GM12878 (cell line): ENCODE measurements around the gene MORN4. TPM values are rescaled to one million over a fixed set of nuclear protein-coding genes. Genes with fewer than 3 reads are reported as not detected.

Experiments used
- ATAC-seq: fragments of 200-7000 bp; cut with Tn5 transposase; 3 replicates; pipeline ENCODE4 v1.9.1; 2020; ENCODE audit warnings: mild to moderate bottlenecking, moderate library complexity
- BruUV-seq: library from RNA; stranded (reverse); fragments of 400-500 nt; replicated peaks from 2 replicates; lab custom pipeline; 2021; lab: Mats Ljungman, UMichigan
- CTCF ChIA-PET: fragments of 300-600 bp; sonication (Branson Sonifier 250); formaldehyde crosslinking; extraction: SDS; loops from one replicate; lab custom pipeline; 2021; ENCODE audit warnings: inconsistent platforms; lab: Yijun Ruan, JAX
- POLR2A ChIA-PET: fragments of 350-600 bp; formaldehyde crosslinking; extraction: SDS; loops from one replicate; lab custom pipeline; 2021; ENCODE audit warnings: inconsistent platforms; lab: Charles Lee
- RAD21 ChIA-PET: fragments of 300-600 bp; sonication (Branson Sonifier 250); formaldehyde crosslinking; loops from one replicate; lab custom pipeline; 2023; ENCODE audit warnings: antibody characterized with exemption; ENCODE audit not compliant: unreplicated experiment; lab: Charles Lee
- SMC1A ChIA-PET: fragments of 300-600 bp; sonication (Branson Sonifier 250); formaldehyde crosslinking; loops from one replicate; lab custom pipeline; 2023; ENCODE audit not compliant: unreplicated experiment, uncharacterized antibody; lab: Charles Lee
- DNase-seq: peaks from one replicate; pipeline ENCODE4 v3.0.0-alpha.2; 2011; ENCODE audit warnings: low read depth, low spot score
- FAIRE-seq: peaks from 3 replicates; lab custom pipeline; 2011; peaks lifted over from hg19 to GRCh38; lab: Jason Lieb, UNC
- H2AFZ ChIP-seq: 2 replicates; pipeline ENCODE4 v1.6.0; 2011; ENCODE audit warnings: low read depth, low read length, control low read depth; ENCODE audit not compliant: control insufficient read depth
- H3K27ac ChIP-seq: 2 replicates; pipeline ENCODE4 v1.5.1; 2011; ENCODE audit warnings: control low read depth; ENCODE audit not compliant: control insufficient read depth, insufficient read depth
- H3K27me3 ChIP-seq, 2 experiments: replicated peaks in 1 of 2; 2 replicates each; pipeline versions ENCODE4 v1.6.0 to v1.6.1; 2011; ENCODE audit warnings: low read length in 1 of 2; ENCODE audit not compliant: control insufficient read depth in 2 of 2, insufficient read depth in 2 of 2
- H3K36me3 ChIP-seq, 2 experiments: 2 replicates each; pipeline ENCODE4 v1.5.1; 2011; ENCODE audit warnings: low read length in 1 of 2; ENCODE audit not compliant: control insufficient read depth in 2 of 2, insufficient read depth in 2 of 2
- H3K4me1 ChIP-seq: 2 replicates; pipeline ENCODE4 v1.6.1; 2011; ENCODE audit warnings: mild to moderate bottlenecking, low read length, moderate library complexity, mixed read lengths; ENCODE audit not compliant: control insufficient read depth, insufficient read depth
- H3K4me2 ChIP-seq: 2 replicates; pipeline ENCODE4 v1.6.0; 2011; ENCODE audit warnings: control low read depth; ENCODE audit not compliant: control insufficient read depth, insufficient read depth
- H3K4me3 ChIP-seq: fragments of 200-600 bp; sonication (generic); 2 replicates; pipeline ENCODE4 v1.5.1; 2016
- H3K79me2 ChIP-seq: 2 replicates; pipeline ENCODE4 v1.6.0; 2011; ENCODE audit warnings: low read length; ENCODE audit not compliant: control insufficient read depth, insufficient read depth
- H3K9ac ChIP-seq: 2 replicates; pipeline ENCODE4 v1.8.0; 2011; ENCODE audit warnings: low read length, control low read depth, mixed read lengths; ENCODE audit not compliant: control insufficient read depth, insufficient read depth
- H3K9me3 ChIP-seq: replicated peaks from 3 replicates; pipeline ENCODE4 v1.5.1; 2011; ENCODE audit warnings: mild to moderate bottlenecking, low read length; ENCODE audit not compliant: control insufficient read depth, insufficient read depth
- H4K20me1 ChIP-seq: 2 replicates; pipeline ENCODE4 v1.6.0; 2011; ENCODE audit not compliant: control insufficient read depth, insufficient read depth
- ATF2 ChIP-seq: IDR thresholded peaks from 2 replicates; pipeline ENCODE4 v1.6.1; 2012; ENCODE audit warnings: low read length, inconsistent platforms
- BACH1 ChIP-seq: fragments of 450-650 bp; IDR thresholded peaks from 2 replicates; pipeline ENCODE4 v1.6.1; 2017; ENCODE audit warnings: mild to moderate bottlenecking, borderline replicate concordance
- CBX5 ChIP-seq: sonication (generic); IDR thresholded peaks from 2 replicates; pipeline ENCODE4 v1.6.1; 2016; ENCODE audit warnings: low read depth, moderate library complexity, mild to moderate bottlenecking, inconsistent platforms
- DPF2 ChIP-seq: fragments of 450-650 bp; IDR thresholded peaks from 2 replicates; pipeline ENCODE4 v1.6.1; 2017; ENCODE audit warnings: mild to moderate bottlenecking
- EED ChIP-seq: sonication (generic); IDR thresholded peaks from 2 replicates; pipeline ENCODE4 v1.6.1; 2016; ENCODE audit warnings: antibody characterized with exemption, low read depth
- IKZF1 ChIP-seq: fragments of 450-650 bp; conservative IDR thresholded peaks from 2 replicates; pipeline ENCODE4 v1.6.1; 2017; ENCODE audit warnings: antibody characterized with exemption, mild to moderate bottlenecking
- IKZF2 ChIP-seq, 2 experiments: fragments of 450-650 bp; IDR thresholded peaks; 2 replicates each; pipeline ENCODE4 v1.6.1; 2017; ENCODE audit warnings: mild to moderate bottlenecking in 2 of 2, moderate library complexity in 2 of 2
- MTA3 ChIP-seq: IDR thresholded peaks from 2 replicates; pipeline ENCODE4 v1.6.1; 2012; ENCODE audit warnings: low read length, inconsistent platforms, borderline replicate concordance
- PBX3 ChIP-seq: IDR thresholded peaks from 2 replicates; pipeline ENCODE4 v1.6.1; 2011; ENCODE audit warnings: mild to moderate bottlenecking, low read depth, low read length, moderate library complexity; ENCODE audit not compliant: insufficient replicate concordance
- RCOR1 ChIP-seq: conservative IDR thresholded peaks from 2 replicates; pipeline ENCODE4 v1.6.1; 2012; ENCODE audit warnings: low read depth, low read length, improper control_type of control experiment
- RELB ChIP-seq: fragments of 450-650 bp; IDR thresholded peaks from 2 replicates; pipeline ENCODE4 v1.6.1; 2017; ENCODE audit warnings: low read depth, mild to moderate bottlenecking, moderate library complexity
- RFX5 ChIP-seq: IDR thresholded peaks from 2 replicates; pipeline ENCODE4 v1.6.1; 2011; ENCODE audit warnings: low read depth, low read length, improper control_type of control experiment
- SKIL ChIP-seq: fragments of 450-650 bp; IDR thresholded peaks from 2 replicates; pipeline ENCODE4 v1.6.1; 2017; ENCODE audit warnings: mild to moderate bottlenecking, low read depth, inconsistent platforms; ENCODE audit not compliant: poor library complexity, severe bottlenecking
- TCF3 ChIP-seq: IDR thresholded peaks from 2 replicates; pipeline ENCODE4 v1.6.1; 2012; ENCODE audit warnings: low read depth, mild to moderate bottlenecking, low read length, borderline replicate concordance; ENCODE audit not compliant: insufficient read depth
- ZBTB33 ChIP-seq: fragments of 450-650 bp; IDR thresholded peaks from 2 replicates; pipeline ENCODE4 v1.6.1; 2017; ENCODE audit warnings: mild to moderate bottlenecking
- WGBS: methylation state at CpG from one replicate; pipeline ENCODE4 v1.1.6; 2016; ENCODE audit warnings: low lambda C conversion rate; ENCODE audit not compliant: insufficient replicate concordance, insufficient coverage; ENCODE audit errors: missing lambda C conversion rate; 5-methylcytosine and 5-hydroxymethylcytosine counted together
- in situ Hi-C: fragments of 300-500 bp; cut with MboI; formaldehyde crosslinking; loops from 9 replicates; pipeline ENCODE4 v1.14.3; 2018; ENCODE audit warnings: mixed read lengths
- intact Hi-C: fragments of 100-400 bp; cut with micrococcal nuclease; formaldehyde crosslinking; loops from one replicate; pipeline ENCODE4 v1.14.2; 2022; ENCODE audit not compliant: unreplicated experiment
- polyA plus RNA-seq, 11 experiments: library from polyadenylated mRNA; depleted of rRNA in 4 of 11; unstranded in 6 of 11; stranded (reverse) in 5 of 11; fragments of >200 nt; fragmentation: Nextera tagmentation in 4 of 11; fragmentation: Illumina TruSeq in 1 of 11; extraction: Ambion mirVana in 4 of 11; extraction: Trizol in 1 of 11; gene quantifications; 1 replicate in 1 of 11; 2 replicates in 10 of 11; pipeline versions ENCODE4 v1.2.1 to v1.2.3, GENCODE V29; 2011 to 2016; ENCODE audit warnings: inconsistent platforms in 2 of 11, missing spikeins in 2 of 11, low read depth in 1 of 11
- total RNA-seq, 4 experiments: library from RNA; depleted of rRNA in 3 of 4; stranded (reverse); fragments of >200 nt in 3 of 4; fragmentation: Illumina TruSeq in 1 of 4; extraction: Trizol in 1 of 4; gene quantifications; 2 replicates each; pipeline versions ENCODE4 v1.2.1 to v1.2.3, GENCODE V29; 2013 to 2021

MORN4 gene
- total and polyA plus RNA-seq, 10 of the 15 experiments (the other 5 are each of a cell fraction or from before 2014, with no cell fraction given) = 1.3 to 5.5 (median 2.6) TPM

- POLR2A ChIA-PET = interaction anchor here (0.7 kb wide), 1 partner anchor 1026 kb away, joined by 3 read pairs; no protein-coding TSS in a partner anchor
- H3K4me3 ChIP-seq = no peak overlapping the region
- no peaks in the 10 kb centered on the region for H3K79me2 ChIP-seq
- RAD21 ChIA-PET = interaction anchor here (1.5 kb wide), 1 partner anchor 22 kb away, joined by 4 read pairs; no protein-coding TSS in a partner anchor
- FAIRE-seq (no peak), ATAC-seq (no peak), DNase-seq (no peak)
- H3K4me1 ChIP-seq = peaks cover 12% of the 10 kb centered on the region
- no peak overlapping the region for H2AFZ ChIP-seq
- SMC1A ChIA-PET = interaction anchor here (1.0 to 1.8 kb wide), 3 partner anchors 18 to 57 kb away, joined by 3 to 7 read pairs (median 5); partner anchors contain the start of gene ZFYVE27
- intact Hi-C loops = no loop called here
- WGBS = 76% methylated on average over 13 of the region's 16 CpGs
- no peak overlapping the region for H3K9ac ChIP-seq
- in situ Hi-C loops = loop anchor here (5.0 kb wide), 1 partner anchor 53 kb away; no protein-coding TSS in a partner anchor
- BruUV-seq = no TSS peak
- H3K36me3 ChIP-seq = peaks cover 2 to 6% of the 10 kb centered on the region in 2 experiments; a peak in 3 of 4 replicates
- no peaks in the 10 kb centered on the region for H3K27me3 ChIP-seq
- H3K27ac ChIP-seq = no peak overlapping the region
- no peaks in the 10 kb centered on the region for H3K9me3 ChIP-seq
- CTCF ChIA-PET = interaction anchor here (0.6 to 6.5 kb wide), 7 partner anchors 10 to 106 kb away, joined by 3 to 56 read pairs (median 4); partner anchors contain the start of gene ZFYVE27
- H4K20me1 ChIP-seq = no peaks in the 10 kb centered on the region
- no peak overlapping the region for H3K4me2 ChIP-seq
- TF ChIP-seq SKIL (no peak), RCOR1 (no peak), ATF2 (no peak), EED (no peak), PBX3 (no peak), CBX5 (no peak), IKZF2 (IDR thresholded peaks at IDR 0.05) (no peak), MTA3 (no peak), ZBTB33 (no peak), TCF3 (no peak), RELB (no peak), RFX5 (no peak), BACH1 (no peak), IKZF1 (no peak), DPF2 (no peak)
These were observed 46.3 kb upstream of the MORN4 start for GRCh38 chr10:97679594-97679993.
